ENCODE measurements around the gene TGM2.

The TGM2 gene

DNA sequence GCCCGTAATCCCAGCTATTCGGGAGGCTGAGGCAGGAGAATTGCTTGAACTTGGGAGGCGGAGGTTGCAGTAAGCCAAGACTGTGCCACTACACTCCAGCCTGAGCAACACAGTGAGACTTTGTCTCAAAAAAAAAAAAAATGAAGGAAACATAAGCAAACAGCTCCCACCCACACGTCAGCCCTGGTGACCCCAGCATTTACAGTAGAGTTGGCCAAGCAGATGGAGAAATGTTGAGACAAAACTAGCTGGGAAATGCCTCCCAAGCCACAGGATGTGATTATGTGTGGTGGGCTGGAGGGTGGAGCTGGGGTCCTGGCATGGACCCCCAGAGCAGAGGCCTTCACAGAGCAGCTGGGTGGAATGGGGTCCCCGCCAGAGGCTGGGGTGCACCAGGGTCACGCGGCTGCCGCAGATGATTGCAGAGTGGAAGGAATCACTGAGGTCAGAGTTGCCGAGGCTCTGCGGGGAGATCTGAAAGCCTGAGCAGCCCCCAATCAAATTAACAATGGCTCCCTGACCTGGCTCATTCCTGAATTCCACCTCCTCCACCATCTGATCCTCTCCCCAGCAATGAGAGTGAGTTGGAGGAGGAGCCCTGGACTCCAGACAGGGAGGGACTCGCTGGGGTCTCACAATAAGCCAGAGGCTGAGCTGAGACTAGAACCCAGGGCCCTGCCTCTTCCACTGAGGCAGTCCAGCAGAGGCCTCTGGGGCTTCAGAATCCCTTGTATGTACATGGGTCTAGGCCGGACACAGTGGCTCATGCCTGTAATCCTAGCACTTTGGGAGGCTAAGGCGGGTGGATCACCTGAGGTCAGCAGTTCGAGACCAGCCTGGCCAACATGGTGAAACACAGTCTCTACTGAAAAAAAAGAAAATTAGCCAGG lies 34.7 kb upstream of the TGM2 start:
- no peak for DNase-seq
- ATAC-seq: no peak

DNA sequence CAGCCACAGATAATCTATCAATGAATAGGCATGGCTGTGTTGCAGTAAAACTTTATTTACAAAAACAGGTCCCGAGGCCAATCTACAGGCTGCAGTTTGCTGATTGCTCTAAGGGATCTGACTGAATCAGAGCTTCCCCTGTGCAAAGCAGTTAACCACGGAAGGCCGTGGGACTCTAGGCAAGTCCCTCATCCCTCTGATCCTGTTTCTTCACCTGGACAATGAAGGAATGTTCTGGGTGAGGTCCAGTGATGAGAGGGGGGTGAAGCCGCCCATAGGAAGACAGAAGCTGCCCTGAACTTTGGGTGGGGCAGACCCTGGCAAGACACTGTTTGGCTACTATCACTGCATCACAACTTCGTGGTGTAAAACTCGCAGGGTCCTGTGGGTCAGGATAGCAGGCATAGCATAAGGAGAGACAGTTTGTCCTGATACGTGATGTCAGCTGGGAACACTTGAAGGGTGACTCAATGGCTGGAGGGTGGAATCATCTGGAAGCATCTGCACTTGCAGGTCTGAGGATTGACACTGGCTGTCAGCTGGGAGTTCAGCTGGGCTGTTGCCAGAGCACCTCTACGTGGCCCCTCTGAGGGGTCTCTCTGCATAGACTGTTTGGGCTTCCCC lies 33.3 kb upstream of the TGM2 start:
- DNase-seq (no peak), ATAC-seq (no peak)

DNA sequence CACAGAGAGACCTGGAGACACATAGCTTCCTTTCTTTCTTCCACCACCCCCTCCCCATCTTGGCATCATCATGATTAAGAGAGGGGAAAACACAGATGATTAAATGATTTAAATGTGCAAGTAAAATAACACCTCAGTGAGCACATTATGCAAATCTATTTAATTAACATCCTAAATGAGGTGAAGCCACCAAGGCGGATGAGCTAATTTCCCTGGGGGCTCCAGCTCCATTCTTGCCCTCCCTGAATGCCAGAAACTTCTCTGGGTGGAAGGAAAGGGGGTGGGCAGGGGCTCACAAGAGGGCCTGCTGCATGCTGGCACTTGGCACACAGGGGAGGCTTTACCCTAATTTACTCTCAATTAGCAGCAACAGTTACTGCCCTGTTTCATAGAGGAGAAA lies 32.5 kb upstream of the TGM2 start:
- ATAC-seq (no peak), DNase-seq (no peak)

DNA sequence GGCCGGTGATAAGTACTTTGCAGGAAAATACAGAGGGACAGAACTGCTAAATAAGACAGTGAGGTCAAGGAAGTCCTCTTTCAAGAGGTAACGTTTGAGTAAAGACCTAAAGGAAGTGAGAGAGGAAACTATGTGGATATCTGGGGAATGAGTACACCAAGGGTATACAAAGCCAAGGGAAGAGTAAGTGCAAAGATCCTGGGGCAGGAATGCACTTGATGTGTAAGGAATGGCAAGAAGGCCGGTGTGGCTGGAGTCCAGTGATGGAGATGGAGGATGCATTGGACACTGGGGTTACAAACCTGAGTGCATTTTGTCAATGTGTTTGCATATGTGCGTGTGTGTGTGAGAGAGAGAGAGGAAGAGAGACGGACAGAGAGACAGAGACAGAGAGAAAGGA lies 32.1 kb upstream of the TGM2 start:
- DNase-seq: no peak
- no peak for ATAC-seq

DNA sequence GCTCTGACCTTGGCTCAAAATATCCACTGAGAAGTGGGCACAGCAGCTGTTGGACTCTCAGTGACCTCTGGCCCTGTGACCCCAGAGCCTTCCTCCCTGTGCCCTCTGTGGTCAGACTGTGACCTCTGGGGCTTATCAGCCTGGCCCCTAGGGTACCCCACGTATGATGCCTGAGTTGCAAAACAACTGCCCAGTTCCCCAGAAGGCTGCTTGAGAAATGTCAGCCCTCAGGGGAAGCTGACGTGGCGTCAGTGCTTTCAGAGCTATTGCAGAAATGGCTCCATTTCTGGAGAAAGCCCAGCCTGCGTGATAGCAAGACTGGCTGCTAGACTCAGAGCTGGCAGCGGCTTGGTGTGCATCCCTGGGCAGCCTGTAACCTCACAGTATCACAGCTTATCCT lies 31.5 kb upstream of the TGM2 start:
- DNase-seq: no peak
- no peak for ATAC-seq

DNA sequence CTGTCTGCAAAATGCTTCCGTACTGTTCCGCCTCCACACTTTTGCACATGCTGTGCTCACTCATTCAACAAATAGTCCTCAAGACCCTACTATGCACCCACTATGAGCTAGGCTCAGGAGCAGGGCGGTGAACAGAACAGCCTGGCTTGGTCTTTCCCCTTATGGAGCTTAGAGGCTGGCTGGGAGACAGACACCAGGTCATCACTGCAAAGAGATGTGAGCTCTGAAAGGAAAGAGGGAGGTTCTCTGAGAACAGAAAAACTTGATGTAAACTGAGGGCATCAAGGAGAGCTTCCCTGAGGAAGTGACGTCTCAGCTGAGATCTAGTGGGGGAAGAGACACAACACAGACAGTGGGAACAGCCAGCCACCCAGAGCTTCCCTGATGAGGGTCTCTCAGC lies 31.0 kb upstream of the TGM2 start:
- DNase-seq (no peak), ATAC-seq (no peak)

DNA sequence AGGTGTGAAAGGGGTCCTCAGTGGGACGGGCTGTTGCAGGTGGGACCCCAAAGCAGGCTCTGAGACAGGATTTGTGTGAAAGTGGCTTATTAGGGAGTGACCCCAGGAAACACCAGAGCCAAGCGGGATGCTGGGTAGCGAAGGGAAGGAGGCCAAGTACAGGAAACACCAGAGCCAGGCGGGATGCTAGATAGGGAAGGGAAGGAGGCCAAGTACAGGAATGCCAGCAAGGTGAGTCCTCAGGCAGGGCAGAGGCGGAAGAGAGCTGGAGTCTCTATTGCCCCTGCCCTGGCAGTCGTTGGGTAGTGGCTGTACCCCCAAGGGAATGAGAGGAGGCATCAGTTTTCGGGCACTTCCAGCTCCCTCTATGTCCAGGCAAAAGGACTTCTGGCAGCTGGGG lies 30.5 kb upstream of the TGM2 start:
- DNase-seq (no peak), ATAC-seq (no peak)

DNA sequence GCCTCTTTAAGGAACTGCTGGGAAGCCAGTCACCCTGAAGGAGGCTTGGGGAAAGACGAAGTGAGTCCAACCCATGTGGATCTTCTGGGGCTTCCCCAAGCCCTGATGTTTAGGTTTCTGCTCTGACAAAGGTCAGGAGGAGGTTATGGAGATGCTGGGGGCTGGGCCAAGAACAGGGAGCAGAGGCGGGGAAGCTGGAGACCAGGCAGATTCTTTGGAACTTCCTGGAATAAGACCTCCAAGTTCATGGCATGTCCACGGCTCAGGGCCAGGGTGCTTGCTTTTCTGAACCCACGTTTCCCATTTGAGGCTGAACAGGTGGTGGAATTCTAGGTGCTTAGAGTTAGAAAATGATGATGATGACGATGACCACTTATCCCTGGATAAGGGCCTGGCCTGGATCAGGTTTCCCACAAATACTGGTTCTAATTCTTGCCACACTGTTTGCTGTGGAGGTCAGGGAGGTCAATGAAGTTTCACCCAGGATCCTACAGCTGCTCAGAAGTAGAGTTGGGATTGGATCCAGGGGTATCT lies 30.0 kb upstream of the TGM2 start:
- ATAC-seq: no peak
- no peak for DNase-seq

DNA sequence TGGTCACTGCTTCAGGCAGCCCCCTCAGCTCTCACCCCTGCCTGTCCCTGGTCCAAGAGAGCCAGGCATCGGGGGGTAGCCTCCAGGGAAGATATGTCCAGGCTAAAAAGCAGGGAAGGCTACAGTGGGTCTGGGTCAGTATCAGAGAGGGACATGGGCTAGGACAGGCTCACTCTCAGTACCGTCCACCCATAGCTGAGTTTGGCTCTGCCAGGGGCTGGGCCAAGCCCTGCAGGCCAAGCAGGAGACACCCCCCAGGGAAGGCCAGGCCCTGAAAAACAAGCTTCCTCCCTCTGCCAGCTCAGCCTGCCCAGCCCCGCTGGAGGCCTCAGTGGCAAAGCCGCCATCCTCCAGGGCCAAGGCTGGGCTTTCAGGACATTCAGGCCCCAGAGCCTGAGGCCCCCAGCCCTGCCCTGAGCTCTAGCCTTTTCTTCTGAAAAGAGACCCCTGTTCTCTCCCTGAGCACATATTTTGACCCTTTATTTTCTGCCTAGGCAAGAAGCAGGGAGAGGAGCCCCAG lies 28.6 kb upstream of the TGM2 start:
- ATAC-seq: no peak
- no peak for DNase-seq

DNA sequence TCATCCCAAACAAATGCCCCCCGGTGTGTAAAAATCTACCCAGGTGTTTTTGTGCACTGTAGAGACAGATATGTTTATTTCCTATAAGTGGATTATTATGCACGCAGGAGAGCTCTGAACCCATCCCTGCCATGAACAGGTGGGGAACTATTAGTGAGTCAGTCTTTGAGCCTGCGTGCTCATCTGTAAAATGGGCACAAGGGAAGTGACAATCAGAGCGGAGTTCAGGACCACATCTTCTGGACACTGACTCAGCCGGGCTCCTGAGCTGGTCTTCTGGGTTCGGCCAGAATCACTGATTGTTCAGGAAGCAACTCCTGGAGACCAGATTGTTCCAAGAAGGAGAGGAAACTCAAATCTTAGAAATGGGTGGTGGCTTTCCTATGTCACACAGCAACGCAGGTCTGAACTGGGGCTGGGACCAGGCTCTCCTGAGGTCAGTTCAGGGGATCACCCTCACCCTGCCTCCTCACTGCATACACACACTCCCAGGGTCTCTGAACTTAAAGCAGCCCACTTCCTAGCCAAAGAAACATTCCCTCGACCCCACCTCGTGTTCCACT lies 27.3 kb upstream of the TGM2 start:
- DNase-seq: no peak
- ATAC-seq: no peak

DNA sequence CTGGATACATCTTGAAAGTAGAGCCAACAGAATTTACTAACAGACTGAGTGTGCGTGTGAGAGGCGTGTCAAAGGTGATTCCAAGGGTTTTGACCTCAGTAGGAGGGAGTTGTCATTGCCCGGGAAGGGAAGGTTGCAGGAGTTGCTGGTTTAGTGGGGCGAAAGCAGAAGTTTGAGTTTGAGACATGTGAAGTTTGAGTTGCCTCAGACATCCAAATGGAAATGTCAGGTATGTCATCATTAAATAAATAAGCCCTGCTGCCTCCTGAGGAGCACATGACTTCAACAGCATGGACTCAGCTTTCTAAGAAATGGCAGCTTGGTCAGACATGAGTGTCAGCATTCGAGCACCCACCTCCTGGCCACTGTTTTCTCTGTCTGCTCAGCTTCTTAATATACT lies 26.6 kb upstream of the TGM2 start:
- no peak for DNase-seq
- no peak for ATAC-seq

DNA sequence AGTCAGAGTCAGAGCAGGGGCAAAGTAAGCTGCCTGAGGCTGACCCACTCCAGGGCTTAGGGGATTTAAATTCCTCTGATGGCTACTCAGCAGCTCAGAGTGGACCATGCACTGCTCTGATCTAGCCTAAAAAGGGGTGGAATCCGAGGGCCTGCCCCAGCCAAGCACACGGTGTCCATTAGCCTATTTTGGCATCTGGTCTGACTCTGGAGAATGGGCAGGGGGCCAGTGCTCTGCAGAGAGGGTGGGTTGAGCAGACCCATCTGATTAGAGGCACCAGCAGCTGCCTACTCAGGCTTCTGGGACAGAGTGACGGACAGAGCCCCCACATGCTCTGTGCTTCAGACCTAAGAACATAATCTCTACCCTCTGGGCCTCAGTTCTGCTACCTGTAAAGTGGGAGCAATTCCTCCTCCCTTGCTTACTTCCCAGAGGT lies 25.9 kb upstream of the TGM2 start:
- no peak for ATAC-seq
- no peak for DNase-seq

DNA sequence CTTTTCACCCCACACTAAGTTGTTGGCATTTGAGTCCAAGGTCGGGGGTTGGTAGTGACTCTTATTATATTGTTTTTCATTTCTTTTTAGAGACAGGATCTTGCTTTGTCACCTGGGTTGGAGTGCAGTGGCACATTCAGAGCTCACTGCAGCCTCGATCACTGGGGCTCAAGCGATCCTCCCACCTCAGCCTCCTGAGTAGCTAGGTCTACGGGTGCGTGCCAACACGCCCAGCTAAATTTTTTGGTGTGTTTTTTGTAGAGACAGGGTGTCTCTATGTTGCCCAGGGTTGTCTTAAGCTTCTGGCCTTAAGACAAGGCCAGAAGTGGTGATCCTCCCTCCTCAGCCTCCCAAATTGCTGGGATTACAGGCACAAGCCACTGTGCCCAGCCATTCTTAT lies 25.1 kb upstream of the TGM2 start:
- ATAC-seq: no peak
- DNase-seq: no peak

DNA sequence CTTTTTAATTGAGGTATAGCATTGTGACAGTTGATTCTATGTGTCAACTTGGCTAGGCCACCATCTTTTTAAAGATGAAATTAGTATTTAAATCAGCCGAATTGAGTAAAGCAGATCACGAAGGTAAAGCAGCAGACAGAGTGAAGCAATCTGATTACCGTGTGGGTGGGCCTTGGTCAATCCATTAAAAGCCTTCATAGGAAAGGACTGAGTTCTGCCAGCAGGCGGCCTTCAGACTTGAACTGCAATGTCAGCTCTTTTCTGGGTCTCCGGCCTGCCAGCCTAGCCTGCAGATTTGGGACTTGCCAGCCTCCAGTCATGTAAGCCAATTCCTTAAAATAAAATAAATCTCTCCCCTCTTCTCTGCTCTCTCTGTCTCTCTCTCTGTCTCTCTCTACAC lies 22.4 kb upstream of the TGM2 start:
- ATAC-seq: no peak
- no peak for DNase-seq

DNA sequence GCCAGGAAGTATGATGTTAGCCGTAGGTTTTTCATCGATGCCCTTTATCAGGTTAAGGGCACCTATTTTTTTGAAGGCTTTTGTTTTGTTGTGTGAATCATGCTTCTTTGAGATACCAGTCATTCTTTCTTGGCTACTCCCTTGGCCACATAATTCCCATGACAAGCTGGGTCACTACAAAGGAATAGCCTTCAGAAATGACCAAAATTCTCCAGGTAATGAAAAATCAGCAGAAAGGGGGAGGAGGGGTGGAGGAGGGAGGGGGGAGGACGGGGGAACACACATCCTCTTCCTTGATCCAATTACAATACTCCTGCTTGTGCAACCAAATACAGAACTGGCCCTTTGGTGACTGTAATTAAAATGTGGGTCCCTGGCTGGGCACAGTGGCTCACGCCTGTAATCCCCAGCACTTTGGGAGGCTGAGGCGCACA lies 21.7 kb upstream of the TGM2 start:
- ATAC-seq: no peak
- DNase-seq: no peak

DNA sequence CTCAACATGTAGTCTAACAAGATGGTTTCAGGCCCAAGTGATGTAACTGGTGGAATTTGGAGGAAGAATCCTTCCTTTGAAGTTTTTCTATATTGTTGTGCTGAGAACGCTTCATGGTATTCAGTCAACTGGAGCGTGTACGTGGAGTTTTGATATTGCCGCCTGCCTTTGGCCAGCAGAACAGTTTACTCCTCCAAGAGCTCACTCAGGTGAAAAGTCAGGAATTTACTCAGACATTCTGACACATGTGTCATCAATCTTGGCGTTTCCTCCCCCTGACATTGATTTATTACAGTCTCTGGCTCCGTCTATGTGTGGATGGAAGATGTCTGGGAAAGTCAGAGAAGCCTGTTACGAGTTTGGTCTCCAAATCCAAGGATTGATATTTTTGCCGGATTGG lies 19.0 kb upstream of the TGM2 start:
- no peak for DNase-seq
- ATAC-seq: no peak

DNA sequence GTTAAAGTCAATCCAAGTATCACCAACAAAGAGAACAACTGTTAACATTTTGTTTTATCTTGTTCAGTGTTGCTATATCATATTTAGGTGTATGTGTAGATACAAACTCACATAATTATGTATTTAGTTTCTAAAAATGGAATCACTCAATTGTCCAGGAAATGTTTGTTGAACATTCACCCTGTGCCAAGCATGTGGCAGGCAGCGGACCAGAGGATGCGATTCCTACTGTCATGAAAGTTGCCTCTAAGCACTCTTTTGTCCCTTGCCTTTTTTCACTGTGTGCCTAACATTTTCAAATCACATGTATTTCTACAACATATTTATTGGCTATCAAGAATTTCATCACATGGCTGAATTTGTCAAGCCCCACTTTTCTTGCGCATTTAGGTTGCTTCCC lies 16.9 kb upstream of the TGM2 start:
- DNase-seq (no peak), ATAC-seq (no peak)

DNA sequence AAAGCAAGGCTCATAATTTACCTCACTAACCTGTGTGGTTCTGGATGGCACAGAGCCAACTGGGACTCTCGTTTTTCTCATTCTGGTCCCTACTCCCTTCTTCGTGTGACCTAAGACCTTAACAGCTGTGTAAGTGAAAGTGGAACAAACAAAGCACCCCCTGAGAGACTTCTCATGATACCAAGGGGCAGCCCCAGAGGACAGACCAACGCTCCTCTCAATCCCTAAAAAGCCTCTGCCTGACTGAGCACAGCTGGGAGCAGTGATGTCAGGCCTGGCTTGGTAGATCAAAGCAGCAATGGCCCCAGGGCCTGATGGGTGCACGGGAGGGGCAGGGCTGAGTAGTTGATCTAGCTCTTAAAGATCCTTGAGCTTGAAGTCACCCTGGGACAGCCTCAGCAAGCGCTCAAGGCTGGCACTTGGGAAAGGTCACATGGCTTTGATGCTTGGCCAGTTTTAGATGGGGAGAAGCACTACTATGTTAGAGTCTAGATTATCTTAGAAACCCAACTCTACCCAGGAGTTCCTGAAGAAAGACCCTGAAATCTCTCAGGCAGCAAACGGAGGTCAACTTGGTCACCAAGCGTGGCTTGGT lies 16.2 kb upstream of the TGM2 start:
- DNase-seq (no peak), ATAC-seq (no peak)

DNA sequence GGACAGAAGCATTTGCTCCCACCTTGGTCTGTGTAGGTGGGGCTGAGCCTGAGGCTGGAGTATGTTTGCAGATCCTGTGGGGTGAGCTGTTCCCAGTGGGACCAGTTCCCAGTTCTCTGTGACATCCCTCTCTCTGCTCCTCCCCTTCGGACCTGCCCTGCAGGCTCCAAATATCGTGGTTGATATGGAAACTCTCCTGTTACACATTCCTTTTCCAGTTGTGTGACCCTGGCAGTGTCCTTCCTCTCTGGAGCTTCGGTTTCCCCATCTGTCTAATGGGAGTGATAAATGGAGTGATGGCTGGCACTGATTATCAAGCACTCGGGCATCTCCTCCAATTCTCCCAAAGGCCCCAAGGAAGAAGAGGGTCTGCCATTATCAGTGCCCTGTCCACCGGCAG lies 15.7 kb upstream of the TGM2 start:
- DNase-seq: no peak
- ATAC-seq: no peak

DNA sequence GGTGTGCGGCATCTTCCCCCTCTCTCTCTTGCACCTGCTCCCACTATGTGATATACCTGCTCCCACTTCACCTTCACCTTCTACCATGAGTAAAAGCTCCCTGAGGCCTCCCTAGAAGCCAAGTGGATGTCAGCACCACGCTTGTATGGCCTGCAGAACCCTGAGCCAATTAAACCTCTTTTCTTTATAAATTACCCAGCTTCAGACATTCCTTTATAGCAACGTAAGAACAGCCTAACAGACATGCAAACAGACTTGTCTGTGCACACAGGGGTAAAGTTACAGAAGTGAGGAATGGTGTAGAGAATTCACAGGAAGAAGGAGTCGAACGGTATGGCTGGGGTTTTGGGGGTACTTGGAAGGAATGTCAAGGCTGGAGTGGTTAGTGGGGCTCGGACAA lies 14.8 kb upstream of the TGM2 start:
- no peak for ATAC-seq
- no peak for DNase-seq

DNA sequence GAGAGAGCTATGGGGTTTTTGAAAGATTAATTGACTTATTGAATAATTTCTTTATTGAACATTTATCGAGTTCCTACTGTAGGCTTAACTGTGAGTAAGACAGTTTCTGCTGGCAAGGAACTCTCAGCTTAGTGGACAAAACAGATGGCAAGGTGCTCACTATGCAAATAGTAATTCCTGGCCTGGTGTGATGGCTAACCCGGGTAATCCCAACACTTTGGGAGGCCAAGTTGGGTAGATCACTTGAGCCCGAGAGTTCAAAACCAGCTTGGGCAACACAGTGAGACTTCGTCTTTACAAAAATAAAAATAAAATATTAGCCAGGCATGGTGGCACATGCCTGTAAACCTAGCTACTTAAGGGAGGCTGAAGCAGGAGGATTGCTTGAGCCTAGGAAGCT lies 13.5 kb upstream of the TGM2 start:
- ATAC-seq (no peak), DNase-seq (no peak)

DNA sequence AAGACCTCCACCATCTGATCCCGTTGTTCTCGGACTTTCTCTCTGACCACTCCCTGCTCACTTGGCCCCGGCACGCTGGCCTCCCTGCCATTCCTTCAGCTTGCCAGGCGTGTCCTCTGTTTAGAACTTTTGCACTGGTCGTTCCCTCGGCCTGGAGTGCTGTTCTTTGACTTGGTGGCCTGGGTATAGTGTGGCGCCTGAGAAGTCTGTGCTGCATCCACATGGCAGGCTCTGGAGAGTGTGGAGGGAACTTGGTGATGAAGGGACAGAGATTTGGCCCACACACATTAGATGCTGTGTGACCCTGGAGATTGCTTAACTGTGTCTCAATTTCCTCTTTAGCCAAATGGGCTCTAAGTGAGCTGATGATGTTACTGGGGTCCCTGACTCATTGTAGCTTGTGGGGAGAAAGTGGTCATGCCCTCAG lies 13.0 kb upstream of the TGM2 start:
- no peak for DNase-seq
- ATAC-seq: no peak

DNA sequence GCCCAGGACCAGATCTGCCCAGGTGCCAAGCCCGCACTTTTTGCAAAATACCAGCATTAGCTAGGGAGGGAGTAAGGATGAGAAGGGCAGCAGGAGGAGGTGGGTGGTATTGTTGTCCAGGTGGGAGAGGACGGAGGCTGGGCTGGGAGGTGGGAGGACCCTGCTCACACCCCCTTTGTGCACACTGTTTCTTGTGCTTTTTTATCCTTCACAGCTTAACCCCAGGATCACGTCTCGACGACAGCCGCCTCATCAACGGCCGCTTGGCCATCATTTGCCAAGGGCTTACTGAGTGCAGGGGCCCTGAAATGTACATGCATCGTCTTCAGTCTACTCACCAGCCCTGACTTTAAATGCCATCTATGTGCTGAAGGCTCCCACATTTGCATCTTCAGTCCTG lies 12.1 kb upstream of the TGM2 start:
- ATAC-seq (no peak), DNase-seq (no peak)

All from stimulated activated naive CD8-positive, alpha-beta T cell treated with anti-CD3 and anti-CD28 coated beads, Interleukin-15, Interleukin-2, amounts not matched to agents 100 U/mL and 50 U/mL, for 24 hours (primary cell).